ENCODE measurements around the gene RHOC.

The RHOC gene

GRCh38 chr1:112700290-112701226 lies 6.4 kb downstream of the RHOC start:
- peak; percentile 97 for DNase-seq

GRCh38 chr1:112699425-112700144 lies 7.3 kb downstream of the RHOC start:
- no peak for DNase-seq

- no peak for DNase-seq
These were observed 8.3 kb downstream of the RHOC start for GRCh38 chr1:112698366-112699310.

DNA sequence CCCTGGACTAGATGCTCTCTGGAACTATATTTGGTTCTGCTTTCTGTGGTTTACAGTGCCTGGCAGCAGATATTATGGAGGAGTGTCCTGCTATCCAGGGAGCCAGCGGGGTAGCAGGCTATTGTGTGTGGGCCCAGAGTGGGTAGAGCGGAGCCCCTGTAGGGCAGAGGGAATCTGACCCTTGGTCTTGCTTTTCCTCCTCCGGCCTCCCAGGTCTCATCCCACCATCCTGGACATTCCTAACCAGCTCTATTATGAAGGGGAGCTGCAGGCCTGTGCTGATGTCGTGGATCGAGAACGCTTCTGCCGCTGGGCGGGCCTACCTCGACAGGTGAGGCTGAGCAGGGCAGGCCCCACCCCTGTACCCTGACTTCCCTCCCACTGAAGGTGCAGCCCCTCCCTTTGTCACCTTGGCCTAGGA lies 9.1 kb downstream of the RHOC start:
- DNase-seq, result no peak

DNA sequence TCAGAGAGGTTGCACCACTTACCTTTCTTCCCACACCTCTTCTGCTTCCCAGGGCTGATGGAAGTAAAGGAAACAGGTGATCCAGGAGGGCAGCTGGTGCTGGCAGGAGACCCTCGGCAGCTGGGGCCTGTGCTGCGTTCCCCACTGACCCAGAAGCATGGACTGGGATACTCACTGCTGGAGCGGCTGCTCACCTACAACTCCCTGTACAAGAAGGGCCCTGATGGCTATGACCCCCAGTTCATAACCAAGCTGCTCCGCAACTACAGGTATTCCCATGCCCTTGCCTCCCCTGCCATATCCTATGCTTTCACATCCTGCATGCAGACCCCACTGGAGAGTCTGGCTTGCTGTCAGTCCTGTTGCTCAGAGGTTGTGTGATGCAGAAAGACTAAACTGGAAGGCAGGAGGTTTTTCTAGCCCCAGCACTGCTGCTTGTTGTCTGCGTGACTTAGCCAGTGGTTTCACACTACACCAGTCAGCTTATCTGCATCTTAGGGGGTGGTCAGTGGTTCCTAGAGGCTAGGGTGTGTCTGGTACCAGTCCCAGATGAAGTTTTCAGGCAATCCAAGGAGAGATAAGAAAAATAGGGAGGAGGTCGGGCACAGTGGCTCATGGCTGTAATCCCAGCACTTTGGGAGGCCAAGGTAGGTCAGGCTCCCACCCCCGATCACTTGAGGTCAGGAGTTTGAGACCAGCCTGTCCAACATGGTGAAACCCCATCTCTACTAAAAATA lies 10.2 kb downstream of the RHOC start:
- no peak for DNase-seq

DNA sequence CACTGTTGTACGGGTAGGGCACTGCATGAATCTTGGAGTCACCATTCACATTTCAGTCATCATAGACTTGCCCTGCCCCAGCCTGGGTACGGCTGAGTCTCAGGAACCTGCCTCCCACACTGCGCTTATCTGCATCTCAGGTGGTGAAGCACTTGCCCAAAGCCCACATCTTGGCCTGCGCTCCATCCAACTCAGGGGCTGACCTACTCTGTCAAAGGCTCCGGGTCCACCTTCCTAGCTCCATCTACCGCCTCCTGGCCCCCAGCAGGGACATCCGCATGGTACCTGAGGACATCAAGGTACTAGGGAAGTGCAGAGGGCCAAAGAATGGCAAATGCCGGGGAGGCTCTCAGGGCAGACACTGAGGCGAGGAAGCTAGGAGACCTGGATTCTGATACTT lies 11.7 kb downstream of the RHOC start:
- DNase-seq, result no peak

GRCh38 chr1:112694363-112694929 lies 12.5 kb downstream of the RHOC start:
- DNase-seq, result no peak

GRCh38 chr1:112693821-112694220 lies 13.1 kb downstream of the RHOC start:
- DNase-seq, result no peak

GRCh38 chr1:112692681-112693080 lies 14.2 kb downstream of the RHOC start:
- no peak for DNase-seq

- DNase-seq, result no peak
These were observed 17.1 kb downstream of the RHOC start for GRCh38 chr1:112689842-112690237.

DNA sequence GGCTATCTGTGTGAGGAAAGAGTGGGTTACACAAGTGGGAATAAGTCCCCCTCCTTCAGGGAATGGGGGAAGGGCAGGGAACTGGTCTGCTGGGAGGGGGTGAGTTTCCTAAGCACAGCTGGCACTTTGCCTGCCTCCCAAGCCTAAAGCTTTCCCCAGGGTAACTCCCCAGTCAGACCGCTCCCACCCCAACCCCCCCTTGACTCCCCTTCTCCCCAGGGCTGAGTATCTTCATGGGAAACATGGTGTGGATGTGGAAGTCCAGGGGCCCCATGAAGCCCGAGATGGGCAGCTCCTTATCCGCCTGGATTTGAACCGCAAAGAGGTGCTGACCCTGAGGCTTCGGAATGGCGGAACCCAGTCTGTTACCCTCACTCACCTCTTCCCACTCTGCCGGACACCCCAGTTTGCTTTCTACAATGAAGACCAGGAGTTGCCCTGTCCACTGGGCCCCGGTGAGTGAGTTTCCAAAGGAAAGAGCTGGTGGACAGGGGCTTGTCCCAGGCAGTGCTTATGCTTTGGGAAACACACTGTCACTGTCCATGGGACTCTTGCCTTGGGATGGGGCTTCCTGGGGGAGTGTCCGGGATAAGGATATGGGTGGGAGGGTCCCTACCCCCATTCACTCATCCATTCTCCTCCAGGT lies 17.6 kb downstream of the RHOC start:
- DNase-seq, result no peak

DNA sequence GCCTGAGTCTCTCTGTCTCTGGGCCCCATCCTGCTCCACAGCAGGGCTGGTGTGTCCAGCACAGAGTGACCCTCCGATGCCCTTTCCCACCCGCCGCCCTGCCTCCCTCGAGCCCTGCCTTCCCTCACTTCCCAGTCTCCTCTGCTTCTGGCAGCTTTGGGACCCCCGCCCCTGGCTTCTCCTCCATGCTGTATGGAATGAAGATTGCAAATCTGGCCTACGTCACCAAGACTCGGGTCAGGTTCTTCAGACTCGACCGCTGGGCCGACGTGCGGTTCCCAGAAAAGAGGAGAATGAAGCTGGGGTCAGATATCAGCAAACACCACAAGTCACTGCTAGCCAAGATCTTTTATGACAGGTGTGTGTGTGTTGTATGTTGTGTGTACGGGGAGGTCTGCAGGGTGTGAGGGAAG lies 18.1 kb downstream of the RHOC start:
- DNase-seq, result no peak

DNA sequence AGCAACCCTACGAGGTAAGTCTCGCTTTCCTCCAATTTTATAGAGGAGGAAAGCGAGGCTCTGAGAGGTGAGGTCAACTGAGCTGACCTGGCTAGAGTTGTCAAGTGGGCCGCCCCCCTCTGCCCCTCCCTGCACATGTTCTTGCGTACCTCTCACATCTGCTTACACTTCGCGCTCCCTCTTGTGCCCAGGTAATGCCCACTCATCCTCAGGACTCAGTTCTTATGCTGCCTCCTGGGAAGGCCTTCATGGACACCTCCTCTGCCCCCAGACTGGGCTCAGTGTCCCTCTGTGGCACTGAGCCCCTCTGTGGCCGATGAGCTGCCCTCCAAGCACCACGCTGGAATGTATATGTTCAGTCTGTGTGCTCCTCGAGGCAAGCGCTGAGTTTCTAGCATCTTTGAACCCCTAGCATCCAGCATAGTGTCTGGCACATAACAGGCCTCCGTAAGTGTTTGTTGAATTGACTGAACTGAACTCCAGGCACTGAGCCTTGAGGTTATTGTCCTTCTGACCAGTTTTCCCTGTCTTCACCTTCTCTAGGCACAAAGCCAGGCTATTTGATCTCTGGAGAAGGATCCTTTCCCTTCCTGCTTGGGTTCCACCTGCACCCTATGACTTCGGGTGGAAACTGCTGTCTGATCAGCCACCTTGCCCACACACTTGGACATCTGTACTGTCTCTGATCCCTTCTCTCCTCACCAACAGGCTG lies 19.0 kb downstream of the RHOC start:
- no peak for DNase-seq

- DNase-seq, result no peak
These were observed 19.6 kb downstream of the RHOC start for GRCh38 chr1:112687361-112687760.

- DNase-seq, result no peak
These were observed 20.1 kb downstream of the RHOC start for GRCh38 chr1:112686835-112687234.

GRCh38 chr1:112686417-112686816 lies 20.5 kb downstream of the RHOC start:
- DNase-seq, result peak; percentile 51

GRCh38 chr1:112685913-112686312 lies 21.0 kb downstream of the RHOC start:
- no peak for DNase-seq

- no peak for DNase-seq
These were observed 28.3 kb downstream of the RHOC start for GRCh38 chr1:112678605-112679004.

- DNase-seq, result no peak
These were observed 29.4 kb downstream of the RHOC start for GRCh38 chr1:112677501-112677900.

DNA sequence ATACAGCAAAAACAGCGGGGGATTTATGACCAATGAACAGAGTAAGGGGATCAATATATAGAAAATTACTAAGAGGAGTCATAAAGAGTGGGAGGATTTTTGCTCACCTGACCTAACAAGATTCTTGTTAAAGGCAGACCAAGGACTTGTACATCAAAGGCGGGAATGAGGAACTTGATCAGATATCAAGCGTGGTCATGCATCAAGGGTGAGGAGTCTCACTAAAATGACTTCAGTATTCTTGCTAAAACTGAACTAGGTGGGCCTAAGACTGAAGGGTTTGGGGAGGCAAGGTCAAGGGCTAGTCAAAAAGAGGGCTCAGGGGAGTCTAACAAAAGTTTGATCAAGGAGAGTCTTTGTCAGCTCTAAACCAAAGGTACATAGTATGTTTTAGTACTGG lies 30.4 kb downstream of the RHOC start:
- no peak for DNase-seq
